Activated CD4-positive, CD25-positive, alpha-beta regulatory T cell treated with anti-CD3 and anti-CD28 coated beads, Interleukin-2, amount 50 U/mL, for 72 hours (primary cell): ENCODE results near the gene PRKAG2.
A peak's percentile ranks its signal among the peaks of the same experiment; 100 is the strongest.

Experiments used
- DNase-seq: peaks from one replicate; pipeline ENCODE4 v3.0.0; 2021

PRKAG2 gene

DNA sequence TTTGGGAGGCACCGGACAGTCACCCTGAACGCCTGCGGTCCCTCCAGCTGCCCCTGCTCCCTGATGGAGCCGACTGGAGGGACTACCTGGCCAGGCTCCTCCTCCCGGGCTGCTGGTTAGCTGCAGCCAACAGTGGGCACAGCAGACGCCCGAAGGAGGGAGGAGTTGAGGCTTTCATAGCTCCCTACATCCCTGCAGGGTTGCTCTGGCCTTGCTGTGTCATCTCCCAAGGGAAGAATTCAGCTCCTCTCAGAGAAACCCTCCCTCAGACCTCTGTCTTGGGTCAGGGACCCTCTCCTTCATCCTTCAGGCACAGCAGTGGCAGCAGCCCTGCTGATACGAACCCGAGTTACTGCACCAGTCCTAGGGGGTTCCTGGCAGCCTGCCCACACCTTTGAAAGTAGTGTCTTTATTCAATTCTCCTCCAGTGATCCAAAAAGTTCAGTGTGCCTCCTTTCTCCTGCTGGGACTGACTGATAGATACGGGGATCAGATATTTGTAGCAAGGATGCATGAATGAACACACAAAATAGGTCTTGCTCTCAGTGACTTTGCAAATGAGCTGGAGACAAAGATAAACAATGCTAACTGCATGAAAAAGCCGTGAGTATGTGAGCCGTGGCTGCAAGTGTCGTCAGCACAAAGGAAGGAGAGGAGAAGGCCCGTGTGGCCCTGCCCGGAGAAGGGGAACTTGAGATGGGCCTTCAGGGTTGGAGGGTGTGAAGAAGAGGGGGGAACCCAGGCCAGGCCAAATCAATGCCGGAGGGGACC lies 136.6 kb downstream of the PRKAG2 start:
- DNase-seq: no peak

DNA sequence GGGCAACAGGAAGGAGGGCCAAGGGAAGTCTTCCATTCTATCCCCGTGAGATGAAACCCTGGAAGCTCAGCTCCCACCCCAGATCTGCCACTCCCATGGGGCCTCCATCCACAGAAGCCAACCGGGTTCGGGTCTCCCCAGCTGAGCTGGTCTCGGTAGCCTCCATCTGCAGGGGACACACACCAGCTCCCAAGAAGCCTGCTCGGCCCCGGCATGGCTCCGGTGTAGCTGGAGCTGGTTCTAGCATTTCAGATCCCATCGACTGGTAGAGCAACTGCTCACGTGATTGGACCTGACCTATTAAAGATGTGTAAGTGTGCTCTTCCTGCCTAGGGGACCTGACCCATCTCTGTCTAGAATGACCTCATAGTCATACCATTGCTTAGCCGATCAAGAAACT lies 138.0 kb downstream of the PRKAG2 start:
- no peak for DNase-seq

DNA sequence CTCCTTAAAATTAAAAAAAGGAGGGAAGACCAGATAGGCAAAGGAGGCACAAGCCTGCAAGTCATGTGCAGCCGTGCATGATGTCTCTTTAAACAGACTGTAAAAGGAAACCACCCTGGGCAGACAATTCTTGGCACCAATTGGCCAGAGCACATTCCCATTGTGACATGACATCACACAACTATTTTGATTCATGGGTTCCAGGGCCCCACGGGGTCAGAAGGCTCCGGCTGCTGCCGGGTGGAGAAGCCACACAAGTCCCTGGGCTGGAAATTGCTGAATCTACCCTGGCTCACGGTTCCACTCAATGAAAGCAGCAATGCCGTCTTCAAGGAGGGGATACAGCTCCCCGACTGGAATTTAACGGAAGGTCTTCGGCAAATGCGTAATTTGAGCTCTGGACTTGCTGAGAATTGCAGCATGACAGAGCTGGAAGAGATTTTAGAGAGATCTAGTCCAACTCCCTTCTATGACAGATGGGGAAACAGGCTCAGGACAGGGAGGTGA lies 140.5 kb downstream of the PRKAG2 start:
- no peak for DNase-seq

DNA sequence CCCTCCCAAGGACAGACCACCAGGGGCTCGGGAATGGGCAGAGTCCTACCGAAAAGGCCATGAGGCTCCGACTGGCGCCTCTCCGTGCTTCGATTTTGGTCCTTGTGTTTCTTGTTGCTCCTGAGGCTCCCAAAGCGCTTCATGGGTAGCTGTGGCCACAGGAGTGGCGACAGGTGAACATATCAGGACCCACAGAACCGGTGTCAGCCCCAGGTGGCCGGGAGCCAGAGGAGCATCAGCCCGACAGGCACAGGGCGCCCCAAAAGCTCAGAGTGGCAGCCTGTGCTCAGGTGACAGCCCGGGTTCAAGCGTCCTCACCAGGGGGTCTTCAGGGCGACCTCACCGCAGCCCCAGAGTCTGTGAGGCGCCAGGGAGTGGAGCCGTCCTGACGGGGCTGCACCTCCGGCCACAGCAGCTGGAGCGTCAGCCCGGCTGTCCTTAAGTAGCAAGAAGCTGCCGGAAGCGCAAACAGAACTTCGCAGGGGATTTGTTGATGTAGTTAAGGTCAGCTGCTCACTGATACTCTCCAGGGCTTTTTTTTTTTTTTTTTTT lies 141.0 kb downstream of the PRKAG2 start:
- DNase-seq: no peak

DNA sequence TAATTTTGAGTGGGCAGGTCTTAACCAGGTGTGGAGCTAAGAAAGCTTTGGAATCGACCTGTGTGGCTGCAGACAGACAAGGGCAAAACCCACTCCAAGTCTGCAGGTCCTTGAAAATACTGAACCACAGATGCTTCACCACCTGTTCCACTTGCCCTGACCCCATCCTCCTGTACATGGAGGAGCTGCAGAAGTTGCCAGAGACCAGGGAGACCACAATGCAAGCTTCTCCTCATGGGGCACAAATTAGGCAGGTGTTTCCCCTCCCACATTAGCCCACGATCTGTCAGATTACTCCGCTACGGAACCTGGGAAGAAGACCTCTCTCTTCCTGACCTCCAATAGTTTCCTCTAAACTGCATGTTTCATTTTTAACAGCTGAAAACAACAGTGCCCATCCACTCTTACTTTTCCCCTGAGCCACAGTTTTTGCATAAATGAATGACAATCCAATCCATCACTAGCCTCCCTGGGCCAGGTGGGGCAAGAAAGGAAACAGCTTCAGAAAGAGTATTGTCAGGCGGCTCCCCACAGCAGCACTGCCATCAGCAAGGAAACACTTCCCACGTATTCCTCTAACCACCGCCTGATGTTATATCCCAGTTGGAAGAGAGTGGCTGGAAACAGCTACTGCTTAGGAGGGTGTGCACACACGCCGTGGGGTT lies 141.6 kb downstream of the PRKAG2 start:
- no peak for DNase-seq

DNA sequence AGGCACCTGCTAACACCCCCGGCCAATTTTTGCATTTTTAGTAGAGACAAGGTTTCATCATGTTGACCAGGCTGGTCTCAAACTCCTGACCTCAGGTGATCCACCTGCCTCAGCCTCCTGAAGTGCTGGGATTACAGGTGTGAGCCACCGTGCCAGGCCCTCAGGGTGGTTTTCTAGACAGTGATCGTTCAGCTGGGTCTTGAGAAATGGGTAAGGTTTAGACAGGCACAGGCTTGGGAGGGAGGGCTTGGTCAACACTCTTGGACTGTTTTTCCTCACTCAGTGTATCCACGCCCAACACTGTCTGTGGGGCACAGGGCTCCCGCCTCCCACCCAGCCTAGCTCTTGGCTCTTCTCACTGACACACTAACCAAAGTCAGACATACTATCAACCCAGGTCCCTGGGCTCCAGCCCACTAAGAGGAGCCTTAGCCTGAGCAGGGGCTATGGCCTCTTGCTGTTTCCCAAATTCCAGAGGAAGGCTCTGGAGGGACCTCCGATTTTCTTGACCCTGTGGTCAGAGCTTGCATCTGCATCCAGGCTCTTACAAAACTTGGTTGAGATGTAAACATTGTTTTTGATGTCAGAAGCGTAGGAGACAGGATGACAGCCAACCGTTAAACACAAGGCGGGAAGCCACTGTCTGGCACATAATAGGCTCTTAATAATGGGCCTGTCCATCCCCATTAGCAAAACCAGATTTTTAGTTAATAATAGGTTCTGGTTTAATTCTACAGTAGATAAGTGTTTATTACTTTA lies 143.9 kb downstream of the PRKAG2 start:
- no peak for DNase-seq

DNA sequence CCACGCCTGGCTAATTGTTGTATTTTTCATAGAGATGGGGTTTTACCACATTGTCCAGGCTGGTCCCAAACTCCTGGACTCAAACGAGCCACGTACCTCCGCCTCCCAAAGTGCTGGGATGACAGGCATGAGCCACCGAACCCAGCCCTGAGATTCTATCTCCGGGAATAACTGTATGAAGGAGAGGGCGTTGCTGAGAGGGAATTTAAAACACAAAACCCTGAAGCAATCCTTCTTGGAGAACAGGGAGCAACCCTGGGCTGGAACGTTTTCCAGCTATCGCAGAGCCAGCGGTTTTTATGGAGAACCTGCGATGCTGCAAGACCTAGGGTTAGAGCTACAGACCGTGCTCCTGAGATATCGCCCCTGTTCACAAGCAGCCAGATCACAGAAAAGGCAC lies 144.6 kb downstream of the PRKAG2 start:
- DNase-seq: no peak

DNA sequence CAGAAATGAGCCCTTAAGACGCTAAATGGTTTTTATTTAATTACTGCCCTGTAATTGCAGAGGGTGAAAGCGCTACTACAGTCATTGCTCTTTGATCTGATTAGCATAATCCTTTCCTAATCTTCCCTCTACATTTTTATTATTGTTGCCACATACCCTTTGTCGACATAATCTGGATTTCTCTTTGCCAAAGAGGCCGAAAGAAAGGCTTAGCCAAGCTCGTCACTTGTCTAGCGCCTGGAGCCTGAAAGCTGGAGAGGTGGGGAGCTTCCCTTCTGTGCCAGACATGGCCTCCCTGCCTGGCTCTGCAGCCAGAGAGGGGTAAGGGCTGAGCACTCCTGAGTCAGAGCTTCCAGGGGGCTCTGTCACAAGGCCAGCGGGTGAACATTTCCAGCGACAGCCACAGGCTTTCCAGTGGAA lies 145.9 kb downstream of the PRKAG2 start:
- DNase-seq: no peak

DNA sequence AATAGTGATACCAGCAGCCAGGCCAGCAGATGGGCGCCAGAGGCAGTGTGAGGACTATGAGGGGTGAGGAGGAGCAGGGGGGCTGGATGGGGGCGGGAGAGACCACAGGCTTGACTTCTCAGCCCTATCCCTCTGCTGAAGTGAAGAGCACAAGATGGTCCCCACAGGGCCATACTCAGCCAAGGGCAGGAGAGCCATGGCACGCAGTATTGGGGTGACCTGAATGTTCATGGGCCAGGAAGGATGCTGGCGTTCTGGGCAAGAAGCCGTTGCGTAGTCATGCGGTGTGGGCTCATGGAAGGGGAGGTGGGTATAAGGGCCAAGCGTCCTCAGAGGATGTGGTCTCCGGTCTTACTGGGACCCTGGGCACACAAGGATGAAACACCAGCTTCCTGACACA lies 146.3 kb downstream of the PRKAG2 start:
- DNase-seq: no peak

DNA sequence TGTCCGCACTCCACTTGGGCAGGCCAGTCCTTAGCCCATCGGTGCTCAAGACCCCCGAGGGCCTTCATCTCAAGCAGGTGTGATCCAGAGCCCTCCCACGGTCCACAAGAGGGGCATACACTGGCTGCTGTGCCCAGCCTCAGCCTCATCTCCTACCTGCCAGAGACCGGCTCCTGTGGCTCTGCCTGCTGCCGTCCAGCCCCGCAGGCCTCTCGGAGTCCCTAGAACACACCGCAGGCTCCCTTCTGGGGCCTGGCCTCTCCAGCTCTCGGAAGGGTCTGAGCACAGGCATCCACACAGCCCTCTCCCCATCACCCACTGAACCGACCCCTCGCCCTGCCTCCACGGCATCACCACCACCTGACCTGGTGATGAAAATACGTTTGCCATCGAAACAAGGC lies 147.4 kb downstream of the PRKAG2 start:
- DNase-seq: no peak

DNA sequence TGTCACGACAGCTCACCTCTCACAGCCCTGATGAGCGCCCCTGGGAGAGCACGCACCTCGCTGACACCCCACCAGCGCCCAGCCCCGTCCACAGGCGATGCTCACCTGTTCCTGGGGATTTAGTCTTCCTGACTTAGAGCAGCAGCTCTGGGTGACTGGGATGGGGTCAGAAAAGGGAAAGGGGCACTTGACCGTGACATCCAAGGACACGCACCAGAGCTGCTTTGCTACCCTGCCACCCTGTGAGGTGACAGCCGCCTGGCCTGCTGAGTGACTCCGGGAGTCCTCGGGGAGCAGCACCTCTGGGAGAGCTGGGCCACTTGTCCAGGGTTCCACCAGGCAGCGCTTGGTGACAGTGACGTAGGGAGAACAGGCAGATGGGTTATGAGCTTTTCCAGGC lies 148.2 kb downstream of the PRKAG2 start:
- no peak for DNase-seq

DNA sequence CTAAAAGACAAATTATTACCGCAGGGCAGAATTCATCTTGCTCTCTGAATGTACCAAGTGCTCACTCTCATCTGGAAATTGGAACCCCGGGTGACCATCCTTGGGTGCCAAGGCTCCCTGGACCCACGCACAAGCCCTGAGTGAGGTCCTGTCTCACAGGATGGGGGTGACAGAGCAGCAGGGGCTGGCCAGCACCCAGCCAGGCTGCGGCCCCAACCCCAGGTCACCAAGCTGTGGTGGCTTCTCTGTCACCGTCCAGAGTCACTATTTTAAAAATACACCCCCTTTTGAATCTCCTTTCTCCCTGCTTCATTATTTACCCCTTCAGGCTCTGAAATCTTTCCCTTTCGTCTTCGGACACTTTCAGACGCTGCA lies 148.6 kb downstream of the PRKAG2 start:
- no peak for DNase-seq

DNA sequence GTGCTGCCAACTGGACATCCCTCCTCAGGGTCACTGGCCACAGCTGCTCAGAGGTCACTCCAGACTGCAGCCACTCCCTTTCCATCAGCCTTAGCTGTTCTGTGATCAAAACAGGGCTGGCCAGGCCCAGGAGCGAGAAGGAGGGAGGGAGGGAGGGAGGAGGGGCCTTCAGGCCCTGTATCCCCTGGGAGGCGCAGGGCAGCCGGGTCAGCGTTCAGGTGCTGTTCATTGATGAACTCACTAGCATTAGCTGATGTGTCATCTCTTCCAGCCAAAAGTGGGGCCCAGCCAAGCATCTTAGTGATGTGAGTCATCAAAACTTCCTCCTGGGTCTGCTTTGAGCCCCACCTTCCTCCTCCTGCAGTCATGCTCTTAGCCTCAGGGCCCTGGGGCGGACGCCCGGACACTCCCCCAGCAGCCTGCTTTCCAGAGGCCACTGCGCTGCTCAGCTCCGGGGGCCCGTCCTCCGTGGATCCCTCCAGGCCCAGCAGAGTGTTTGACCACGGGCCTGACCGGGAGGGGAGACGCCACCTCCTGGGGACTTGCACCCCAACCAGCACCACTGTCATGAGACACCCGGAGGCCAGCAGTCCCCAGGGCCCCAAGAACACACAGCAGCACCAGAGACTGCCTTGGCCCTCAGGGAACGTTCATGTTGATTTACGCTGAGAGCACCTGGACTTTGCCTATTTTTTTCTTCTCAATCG lies 149.2 kb downstream of the PRKAG2 start:
- peak; percentile 39 for DNase-seq

DNA sequence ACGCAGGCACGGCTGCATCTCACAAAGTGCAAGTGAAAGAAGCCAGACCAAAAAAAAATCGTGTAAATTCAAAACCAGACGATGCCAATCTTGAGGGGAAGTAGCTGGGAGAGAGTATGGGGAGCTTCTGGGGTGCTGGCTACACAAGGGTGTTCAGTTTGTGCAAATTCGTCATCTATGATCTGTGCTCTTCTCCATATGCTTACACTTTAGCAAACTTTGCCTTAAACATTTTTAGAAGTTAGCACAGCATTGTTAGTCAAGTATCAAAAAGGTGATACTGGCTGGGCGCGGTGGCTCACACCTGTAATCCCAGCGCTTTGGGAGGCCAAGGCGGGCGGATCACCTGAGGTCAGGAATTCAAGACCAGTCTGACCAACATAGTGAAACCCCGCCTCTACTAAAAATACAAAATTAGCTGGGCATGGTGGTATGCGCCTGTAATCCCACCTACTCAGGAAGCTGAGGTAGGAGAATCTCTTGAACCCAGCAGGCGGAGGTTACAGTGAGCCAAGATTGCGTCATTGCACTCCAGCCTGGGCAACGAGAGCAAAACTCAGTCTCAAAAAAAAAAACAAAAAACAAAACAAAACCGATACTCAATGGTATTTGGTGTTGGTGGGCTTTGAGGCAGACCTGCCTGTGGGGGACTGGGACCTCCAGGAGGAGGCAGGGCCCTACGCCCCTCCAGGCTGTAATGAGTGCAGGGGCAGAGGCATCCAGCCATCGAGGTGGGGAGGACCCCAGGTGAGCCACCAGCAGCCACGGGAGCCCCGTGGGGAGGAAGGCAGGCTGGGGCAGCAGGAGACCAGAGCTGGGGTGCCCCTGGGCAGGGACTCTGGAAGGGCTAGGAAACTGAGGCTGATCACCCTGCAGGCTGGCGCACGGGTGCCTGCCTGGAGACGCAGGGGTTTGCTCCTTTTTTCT lies 150.0 kb downstream of the PRKAG2 start:
- DNase-seq: no peak

DNA sequence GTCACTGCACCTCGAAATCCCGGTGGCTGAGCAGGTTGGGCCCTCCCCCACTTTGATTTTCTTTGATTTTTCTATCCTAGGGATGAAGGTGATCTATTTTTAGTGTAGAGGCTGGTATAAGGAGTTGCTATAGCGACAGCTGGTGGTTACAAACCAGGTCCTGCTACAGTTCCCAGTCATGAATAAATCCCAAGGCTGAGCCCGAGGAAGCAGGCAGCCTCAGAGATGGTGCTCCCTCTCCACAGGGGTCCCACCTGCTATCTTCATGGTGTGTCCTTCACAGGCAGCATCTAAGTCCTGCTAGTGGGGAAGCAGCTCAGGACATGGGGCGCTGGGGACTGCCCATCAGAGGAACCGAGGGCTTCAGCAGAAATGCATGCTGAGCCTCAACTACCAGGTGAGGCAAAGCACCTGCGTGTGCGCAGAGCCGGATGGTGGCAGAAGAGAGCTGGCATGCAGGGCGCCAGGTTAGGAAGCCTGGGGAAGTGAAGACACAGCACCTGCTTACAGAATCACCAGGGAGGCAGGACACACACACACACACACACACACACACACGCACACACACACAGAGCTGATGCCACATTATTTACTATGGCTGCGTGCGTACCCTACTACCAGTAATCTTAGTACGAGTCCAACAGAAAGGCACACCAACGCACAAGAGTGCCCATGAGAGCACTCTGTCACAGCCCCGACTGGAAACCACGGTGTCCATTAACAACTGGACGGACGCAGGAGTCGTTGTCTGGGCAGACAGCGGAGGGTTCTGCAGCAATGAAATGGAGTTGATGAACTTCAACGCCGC lies 150.9 kb downstream of the PRKAG2 start:
- DNase-seq: no peak

DNA sequence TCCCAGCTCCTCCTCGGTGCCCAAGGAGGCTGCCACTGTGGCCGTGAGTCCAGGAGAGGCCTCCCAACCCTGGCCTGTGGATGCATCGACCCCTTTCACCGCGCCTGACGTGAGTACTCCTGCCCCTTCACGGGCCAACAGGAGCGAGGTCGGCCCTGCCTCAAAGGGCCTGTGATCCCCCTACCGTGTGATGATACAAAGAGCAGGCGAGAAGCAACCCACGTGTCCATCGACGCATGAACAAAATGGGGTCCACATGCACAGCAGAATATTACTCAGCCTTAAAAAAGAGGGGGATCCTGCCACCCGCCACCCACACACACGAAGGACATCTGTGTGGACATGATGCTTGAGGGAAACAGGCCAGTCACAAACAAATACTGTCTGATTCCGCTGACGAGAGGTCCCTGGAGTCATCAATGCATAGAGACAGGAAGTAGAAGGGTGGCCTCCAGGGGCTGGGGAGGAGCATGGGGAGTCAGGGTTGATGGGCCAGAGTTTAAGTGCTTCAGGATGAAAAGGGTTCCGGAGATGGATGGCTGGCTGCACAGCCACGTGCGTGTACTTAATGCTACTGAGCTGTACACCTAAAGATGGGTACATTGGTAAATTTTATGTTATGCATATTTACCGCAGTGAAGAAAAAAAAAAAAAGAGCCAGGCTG lies 151.9 kb downstream of the PRKAG2 start:
- DNase-seq: no peak

DNA sequence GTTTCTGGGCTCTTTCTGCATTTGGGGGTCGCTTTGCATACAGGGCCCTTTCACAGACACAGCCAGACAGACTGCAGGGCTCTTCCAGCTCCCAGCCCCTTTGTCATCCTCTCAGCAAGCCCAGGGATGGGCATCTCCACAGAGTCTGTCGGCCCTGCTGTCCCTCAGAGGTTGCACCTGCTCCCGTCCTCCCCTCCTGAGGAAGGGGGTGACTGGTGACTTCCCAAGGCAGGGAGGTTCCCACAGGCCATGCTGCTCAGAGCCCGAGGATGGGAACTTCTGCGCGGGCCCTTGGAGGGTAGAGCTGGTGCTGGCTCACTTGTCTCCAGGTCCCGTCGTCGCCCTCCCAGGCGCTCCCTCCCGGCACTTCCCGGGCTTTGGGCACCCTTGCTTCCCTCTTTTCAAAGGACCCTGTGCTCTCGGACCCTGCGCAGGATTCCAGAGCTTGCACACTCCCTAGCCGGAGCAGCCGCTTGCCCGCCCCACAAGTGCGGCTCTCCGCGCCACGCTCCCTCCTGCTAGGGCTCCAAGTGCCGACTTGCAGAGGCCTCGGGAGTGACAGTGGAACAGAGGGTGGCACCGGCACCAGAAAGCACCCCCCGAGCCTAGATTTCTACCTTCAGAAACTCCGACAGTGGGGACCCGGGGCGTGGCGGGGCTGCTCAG lies 152.5 kb downstream of the PRKAG2 start:
- DNase-seq: no peak

DNA sequence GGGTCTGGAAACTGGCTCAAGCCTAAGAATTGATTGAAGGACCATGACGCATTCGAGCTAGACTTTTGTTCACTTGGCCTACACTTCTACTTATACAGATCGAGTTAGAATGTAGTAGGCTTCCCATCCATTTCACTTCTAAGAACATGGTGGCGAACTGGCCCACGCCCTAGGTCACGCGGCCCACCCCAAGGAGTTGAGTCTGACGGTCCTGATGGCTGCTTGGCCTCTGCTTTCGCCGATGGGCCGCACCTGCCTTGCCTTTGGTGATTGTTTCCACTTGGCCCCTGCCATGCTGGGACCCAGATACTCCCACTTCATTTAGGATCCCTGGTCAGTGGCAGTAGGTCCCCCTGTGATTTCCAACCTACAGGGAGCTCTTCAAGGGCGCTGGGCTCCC lies 153.6 kb downstream of the PRKAG2 start:
- no peak for DNase-seq

DNA sequence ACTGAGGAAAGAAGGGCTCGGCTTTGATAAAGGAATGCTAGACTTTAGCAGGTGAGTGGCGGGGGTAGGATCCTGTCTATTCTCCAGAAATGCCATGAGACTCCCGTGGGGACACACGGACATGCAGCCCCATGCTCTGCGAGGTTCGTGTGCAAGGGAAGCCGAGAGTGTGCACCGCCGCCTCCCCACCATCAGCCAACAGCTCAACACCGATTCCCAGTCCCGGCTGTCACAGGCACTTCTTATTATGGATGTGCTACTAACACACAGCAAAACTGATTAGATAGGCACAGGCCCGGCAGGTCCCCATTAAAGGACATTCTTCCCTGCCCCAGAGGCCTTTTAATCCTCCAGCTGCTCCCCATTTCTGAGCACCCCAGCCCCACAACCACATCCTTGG lies 154.4 kb downstream of the PRKAG2 start:
- DNase-seq: no peak

DNA sequence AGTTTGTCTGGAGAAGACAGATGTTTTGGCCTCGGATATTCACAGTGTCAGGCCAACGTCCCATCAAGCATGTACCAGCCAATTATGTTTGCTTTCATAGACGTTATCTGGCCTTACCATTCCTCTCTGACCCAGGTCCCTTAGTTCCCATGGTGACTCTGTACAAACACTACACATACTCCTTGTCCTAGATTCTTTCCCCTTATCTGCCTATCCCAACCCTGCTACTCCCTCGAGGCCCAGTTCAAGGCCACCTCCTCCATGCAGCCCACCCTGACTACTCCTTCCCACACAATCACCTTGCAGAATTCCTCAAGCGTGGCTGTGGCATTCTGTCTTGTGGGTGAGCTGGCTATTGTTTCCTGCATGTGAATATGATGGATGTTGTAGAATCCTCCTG lies 155.2 kb downstream of the PRKAG2 start:
- DNase-seq: no peak
